ENCODE measurements around the gene CD79B.

Gene CD79B

GRCh38 chr17:63972796-63973195 is 40.7 kb upstream of the CD79B start, which contains the start of gene SCN4A:
Gene SCN4A (minus strand): TSS chr17:63972918. CDS start chr17:63972841, 77 bp downstream.
- Histone ChIP-seq H3K27me3 (replicated peaks; ENCODE audit: insufficient read depth, low read length) (peaks cover 5% of the 10 kb centered on the region), H3K4me2 (ENCODE audit: low read depth, low read length) (no peak within 1 kb of the TSS), H3K9me2 (replicated peaks; ENCODE audit: insufficient read depth, low read length) (no peaks in the 10 kb centered on the region), H3K4me3 (ENCODE audit: low read length) (no peak within 1 kb of the TSS), H3K9me3 (replicated peaks; ENCODE audit: insufficient read depth, low read length) (no peaks in the 10 kb centered on the region), H3K4me1 (ENCODE audit: low read length) (no peaks in the 10 kb centered on the region), H2AFZ (ENCODE audit: low read length) (no peak within 1 kb of the TSS), H3K36me3 (replicated peaks; ENCODE audit: insufficient read depth, low read length) (no peaks in the 10 kb centered on the region), H3K27ac (ENCODE audit: low read length) (no peak within 1 kb of the TSS), H3K79me2 (ENCODE audit: low read length) (no peaks in the 10 kb centered on the region), H4K20me1 (ENCODE audit: insufficient read depth, low read length) (no peaks in the 10 kb centered on the region), H3K9ac (ENCODE audit: low read length) (no peak within 1 kb of the TSS), H3F3A (ENCODE audit: insufficient read depth, low read length) (no peaks in the 10 kb centered on the region)
- TF ChIP-seq CTCF (IDR thresholded peaks at IDR 0.05; ENCODE audit: low read length) (no peak), EZH2 (optimal IDR thresholded peaks at IDR 0.05; ENCODE audit: low read depth, low read length) (no peak), EZH2phosphoT487 (IDR thresholded peaks at IDR 0.05; ENCODE audit: low read length) (no peak)
- no peak for DNase-seq

GRCh38 chr17:63969278-63969677 is 37.1 kb upstream of the CD79B start:
- no peak overlapping the region for H3K27ac ChIP-seq (ENCODE audit: low read length)
- H3K4me2 ChIP-seq (ENCODE audit: low read depth, low read length) = no peak overlapping the region
- H3F3A ChIP-seq (ENCODE audit: insufficient read depth, low read length) = no peaks in the 10 kb centered on the region
- H3K4me3 ChIP-seq (ENCODE audit: low read length) = no peak overlapping the region
- H4K20me1 ChIP-seq (ENCODE audit: insufficient read depth, low read length) = no peaks in the 10 kb centered on the region
- DNase-seq = no peak
- TF ChIP-seq EZH2phosphoT487 (IDR thresholded peaks at IDR 0.05; ENCODE audit: low read length) (no peak), EZH2 (optimal IDR thresholded peaks at IDR 0.05; ENCODE audit: low read depth, low read length) (no peak), CTCF (IDR thresholded peaks at IDR 0.05; ENCODE audit: low read length) (no peak)
- no peaks in the 10 kb centered on the region for H3K4me1 ChIP-seq (ENCODE audit: low read length)
- H3K27me3 ChIP-seq (replicated peaks; ENCODE audit: insufficient read depth, low read length) = no peaks in the 10 kb centered on the region; the same call in 1 of the 2 replicates
- H3K36me3 ChIP-seq (replicated peaks; ENCODE audit: insufficient read depth, low read length) = no peaks in the 10 kb centered on the region
- H3K9ac ChIP-seq (ENCODE audit: low read length) = no peak overlapping the region
- H3K9me3 ChIP-seq (replicated peaks; ENCODE audit: insufficient read depth, low read length) = no peaks in the 10 kb centered on the region
- H2AFZ ChIP-seq (ENCODE audit: low read length) = no peak overlapping the region
- no peaks in the 10 kb centered on the region for H3K79me2 ChIP-seq (ENCODE audit: low read length)
- no peaks in the 10 kb centered on the region for H3K9me2 ChIP-seq (replicated peaks; ENCODE audit: insufficient read depth, low read length)

- no peaks in the 10 kb centered on the region for H3K79me2 ChIP-seq (ENCODE audit: low read length)
- H3F3A ChIP-seq (ENCODE audit: insufficient read depth, low read length) = no peaks in the 10 kb centered on the region
- H3K9ac ChIP-seq (ENCODE audit: low read length) = no peak overlapping the region
- H3K9me2 ChIP-seq (replicated peaks; ENCODE audit: insufficient read depth, low read length) = no peaks in the 10 kb centered on the region
- no peak overlapping the region for H3K4me2 ChIP-seq (ENCODE audit: low read depth, low read length)
- no peaks in the 10 kb centered on the region for H3K36me3 ChIP-seq (replicated peaks; ENCODE audit: insufficient read depth, low read length)
- H3K27ac ChIP-seq (ENCODE audit: low read length) = no peak overlapping the region
- no peaks in the 10 kb centered on the region; the same call in 1 of the 2 replicates for H3K27me3 ChIP-seq (replicated peaks; ENCODE audit: insufficient read depth, low read length)
- TF ChIP-seq EZH2 (optimal IDR thresholded peaks at IDR 0.05; ENCODE audit: low read depth, low read length) (no peak), CTCF (IDR thresholded peaks at IDR 0.05; ENCODE audit: low read length) (no peak), EZH2phosphoT487 (IDR thresholded peaks at IDR 0.05; ENCODE audit: low read length) (no peak)
- DNase-seq = no peak
- H4K20me1 ChIP-seq (ENCODE audit: insufficient read depth, low read length) = no peaks in the 10 kb centered on the region
- H2AFZ ChIP-seq (ENCODE audit: low read length) = no peak overlapping the region
- no peak overlapping the region for H3K4me3 ChIP-seq (ENCODE audit: low read length)
- H3K4me1 ChIP-seq (ENCODE audit: low read length) = no peaks in the 10 kb centered on the region
- no peaks in the 10 kb centered on the region for H3K9me3 ChIP-seq (replicated peaks; ENCODE audit: insufficient read depth, low read length)
Observed at GRCh38 chr17:63967953-63968352, 35.8 kb upstream of the CD79B start.
